ENCODE results near the gene SPNS3.

The SPNS3 gene

GRCh38 chr17:4534928-4535666, 101.4 kb downstream of the SPNS3 start:
- TF ChIP-seq CTCF (IDR thresholded peaks at IDR 0.05; ENCODE audit: low read length) = no peak
- no peak for TF ChIP-seq EZH2 (IDR thresholded peaks at IDR 0.05; ENCODE audit: borderline replicate concordance, low read length)
- Histone ChIP-seq H3K4me1 (ENCODE audit: insufficient read depth, low read length, severe bottlenecking) (no peaks in the 10 kb centered on the region), H3K36me3 (ENCODE audit: insufficient read depth, low read length) (peaks cover 31% of the 10 kb centered on the region), H3K27me3 (ENCODE audit: insufficient read depth, low read length) (peaks cover 7% of the 10 kb centered on the region; the same call in 1 of the 2 replicates), H2AFZ (ENCODE audit: low read length) (no peak overlapping the region), H3K9me2 (ENCODE audit: low read depth, low read length) (no peaks in the 10 kb centered on the region), H3K27ac (ENCODE audit: low read depth, low read length, poor library complexity, severe bottlenecking) (no peak overlapping the region), H4K20me1 (ENCODE audit: insufficient read depth, low read length) (no peaks in the 10 kb centered on the region), H3K9me3 (ENCODE audit: low read length) (no peaks in the 10 kb centered on the region), H3K9ac (ENCODE audit: low read length) (no peak overlapping the region), H3K4me3 (ENCODE audit: low read depth, low read length, poor library complexity, severe bottlenecking) (no peak overlapping the region), H3F3A (ENCODE audit: insufficient read depth, low read length) (no peaks in the 10 kb centered on the region), H3K79me2 (ENCODE audit: insufficient read depth, low read length) (no peaks in the 10 kb centered on the region), H3K4me2 (ENCODE audit: low read length) (no peak overlapping the region)

GRCh38 chr17:4535667-4536258, 102.0 kb downstream of the SPNS3 start:
- no peaks in the 10 kb centered on the region for H3F3A ChIP-seq (ENCODE audit: insufficient read depth, low read length)
- no peaks in the 10 kb centered on the region for H3K9me3 ChIP-seq (ENCODE audit: low read length)
- no peak overlapping the region for H3K27ac ChIP-seq (ENCODE audit: low read depth, low read length, poor library complexity, severe bottlenecking)
- H4K20me1 ChIP-seq (ENCODE audit: insufficient read depth, low read length) = no peaks in the 10 kb centered on the region
- H3K4me1 ChIP-seq (ENCODE audit: insufficient read depth, low read length, severe bottlenecking) = no peaks in the 10 kb centered on the region
- peaks cover 38% of the 10 kb centered on the region for H3K36me3 ChIP-seq (ENCODE audit: insufficient read depth, low read length)
- no peak overlapping the region for H3K9ac ChIP-seq (ENCODE audit: low read length)
- H3K4me2 ChIP-seq (ENCODE audit: low read length) = no peak overlapping the region
- H3K79me2 ChIP-seq (ENCODE audit: insufficient read depth, low read length) = no peaks in the 10 kb centered on the region
- H2AFZ ChIP-seq (ENCODE audit: low read length) = no peak overlapping the region
- H3K4me3 ChIP-seq (ENCODE audit: low read depth, low read length, poor library complexity, severe bottlenecking) = no peak overlapping the region
- peaks cover 7% of the 10 kb centered on the region; the same call in 1 of the 2 replicates for H3K27me3 ChIP-seq (ENCODE audit: insufficient read depth, low read length)
- TF ChIP-seq EZH2 (IDR thresholded peaks at IDR 0.05; ENCODE audit: borderline replicate concordance, low read length) = no peak
- no peak for TF ChIP-seq CTCF (IDR thresholded peaks at IDR 0.05; ENCODE audit: low read length)
- no peaks in the 10 kb centered on the region for H3K9me2 ChIP-seq (ENCODE audit: low read depth, low read length)

GRCh38 chr17:4536259-4536741, 102.6 kb downstream of the SPNS3 start:
- no peak overlapping the region for H3K27ac ChIP-seq (ENCODE audit: low read depth, low read length, poor library complexity, severe bottlenecking)
- peaks cover 7% of the 10 kb centered on the region; the same call in 1 of the 2 replicates for H3K27me3 ChIP-seq (ENCODE audit: insufficient read depth, low read length)
- H3K4me2 ChIP-seq (ENCODE audit: low read length) = no peak overlapping the region
- H3K9ac ChIP-seq (ENCODE audit: low read length) = no peak overlapping the region
- no peak overlapping the region for H2AFZ ChIP-seq (ENCODE audit: low read length)
- H3K4me1 ChIP-seq (ENCODE audit: insufficient read depth, low read length, severe bottlenecking) = no peaks in the 10 kb centered on the region
- no peaks in the 10 kb centered on the region for H3K9me2 ChIP-seq (ENCODE audit: low read depth, low read length)
- H3K79me2 ChIP-seq (ENCODE audit: insufficient read depth, low read length) = no peaks in the 10 kb centered on the region
- H3F3A ChIP-seq (ENCODE audit: insufficient read depth, low read length) = no peaks in the 10 kb centered on the region
- TF ChIP-seq CTCF (IDR thresholded peaks at IDR 0.05; ENCODE audit: low read length) (no peak), EZH2 (IDR thresholded peaks at IDR 0.05; ENCODE audit: borderline replicate concordance, low read length) (no peak)
- peaks cover 43% of the 10 kb centered on the region for H3K36me3 ChIP-seq (ENCODE audit: insufficient read depth, low read length)
- H4K20me1 ChIP-seq (ENCODE audit: insufficient read depth, low read length) = no peaks in the 10 kb centered on the region
- H3K4me3 ChIP-seq (ENCODE audit: low read depth, low read length, poor library complexity, severe bottlenecking) = no peak overlapping the region
- no peaks in the 10 kb centered on the region for H3K9me3 ChIP-seq (ENCODE audit: low read length)

Measured in OCI-LY1 (cell line).